HG02885 (cell line): ENCODE results near the gene TBCD.

Experiments used
- ATAC-seq: cut with Tn5 transposase; IDR thresholded peaks from one replicate; pipeline ENCODE4 v1.9.1; 2021; ENCODE audit warnings: mild to moderate bottlenecking; ENCODE audit not compliant: unreplicated experiment, poor library complexity

TBCD gene

GRCh38 chr17:82863941-82864712 is 112.3 kb downstream of the TBCD start:
- ATAC-seq, result peak; percentile 85

GRCh38 chr17:82864713-82865248 is 112.9 kb downstream of the TBCD start:
- no peak for ATAC-seq

- ATAC-seq, result no peak
Observed at GRCh38 chr17:82865274-82865673, 113.4 kb downstream of the TBCD start.

- no peak for ATAC-seq
Observed at GRCh38 chr17:82865774-82866395, 114.0 kb downstream of the TBCD start.

GRCh38 chr17:82866590-82867191 is 114.8 kb downstream of the TBCD start:
- no peak for ATAC-seq

GRCh38 chr17:82867763-82868325 is 116.0 kb downstream of the TBCD start:
- no peak for ATAC-seq

GRCh38 chr17:82868715-82869131 is 116.9 kb downstream of the TBCD start:
- ATAC-seq, result no peak

GRCh38 chr17:82869536-82869935 is 117.7 kb downstream of the TBCD start:
- ATAC-seq, result no peak

GRCh38 chr17:82870091-82870491 is 118.2 kb downstream of the TBCD start:
- no peak for ATAC-seq

- no peak for ATAC-seq
Observed at GRCh38 chr17:82870541-82870940, 118.7 kb downstream of the TBCD start.

GRCh38 chr17:82871056-82871775 is 119.4 kb downstream of the TBCD start:
- ATAC-seq, result peak; percentile 69

- ATAC-seq, result no peak
Observed at GRCh38 chr17:82871776-82872561, 120.1 kb downstream of the TBCD start.

GRCh38 chr17:82872591-82873520 is 121.0 kb downstream of the TBCD start:
- ATAC-seq, result no peak

GRCh38 chr17:82873521-82873920 is 121.7 kb downstream of the TBCD start:
- no peak for ATAC-seq

GRCh38 chr17:82874011-82874835 is 122.4 kb downstream of the TBCD start:
- no peak for ATAC-seq

- ATAC-seq, result no peak
Observed at GRCh38 chr17:82875407-82875856, 123.6 kb downstream of the TBCD start.

GRCh38 chr17:82876149-82876548 is 124.3 kb downstream of the TBCD start:
- ATAC-seq, result no peak
